NCI-H1930 (cell line): Measurements from ENCODE around the gene ACSF3.
A peak's percentile ranks its signal among the peaks of the same experiment; 100 is the strongest.

Source experiments
- DNase-seq, 2 experiments: peaks; one replicate each; lab custom pipeline; 2025; lab: John Stamatoyannopoulos, UW

The ACSF3 gene

DNA sequence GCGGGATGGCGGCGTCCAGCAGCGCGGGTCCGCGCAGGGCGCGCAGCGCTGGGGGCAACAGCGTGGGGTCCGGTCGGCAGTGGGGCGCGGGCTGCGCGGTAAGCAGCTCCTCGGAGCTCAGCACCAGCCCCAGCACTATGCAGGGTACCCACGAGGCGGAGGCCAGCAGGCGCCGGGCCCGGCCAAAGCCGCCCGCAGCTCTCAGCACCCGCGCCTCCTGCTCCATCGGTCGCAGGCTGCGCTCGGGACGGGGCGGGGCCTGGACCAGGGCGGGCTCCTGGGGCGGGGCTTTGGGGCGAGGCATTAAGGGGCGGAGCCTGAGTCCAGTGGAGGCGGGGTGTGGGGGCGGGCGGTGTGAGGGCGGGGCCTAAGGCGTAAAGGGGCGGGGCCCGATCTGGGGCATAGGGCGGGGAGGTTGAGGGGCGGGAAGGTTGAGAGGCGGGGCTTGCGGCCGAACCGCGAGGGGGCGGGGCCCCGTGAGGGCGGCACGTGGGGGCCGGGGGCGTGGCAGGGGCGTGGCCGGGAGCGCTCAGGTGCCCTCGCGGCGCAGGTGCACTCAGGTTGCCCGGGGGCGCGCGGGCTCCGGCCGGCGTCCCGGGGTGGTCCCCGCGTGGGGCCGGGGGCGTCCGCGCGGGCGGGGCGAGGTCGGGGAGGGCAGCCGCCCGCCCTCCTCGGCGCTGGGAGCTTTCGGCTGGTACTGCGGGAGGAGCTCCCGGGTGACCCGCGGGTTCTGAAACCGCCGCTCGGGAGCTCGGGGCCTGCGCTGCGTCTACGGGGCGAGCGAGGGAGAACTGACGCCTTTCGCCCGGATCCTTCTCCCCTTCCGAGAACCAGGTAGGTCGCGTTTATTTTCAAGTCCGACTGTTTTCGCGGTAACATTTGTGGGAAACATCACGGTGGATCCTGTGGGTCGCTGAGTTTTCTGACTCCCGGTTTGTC is 108.1 kb downstream of the ACSF3 start:
- peak; percentile 54 to 66 for DNase-seq

DNA sequence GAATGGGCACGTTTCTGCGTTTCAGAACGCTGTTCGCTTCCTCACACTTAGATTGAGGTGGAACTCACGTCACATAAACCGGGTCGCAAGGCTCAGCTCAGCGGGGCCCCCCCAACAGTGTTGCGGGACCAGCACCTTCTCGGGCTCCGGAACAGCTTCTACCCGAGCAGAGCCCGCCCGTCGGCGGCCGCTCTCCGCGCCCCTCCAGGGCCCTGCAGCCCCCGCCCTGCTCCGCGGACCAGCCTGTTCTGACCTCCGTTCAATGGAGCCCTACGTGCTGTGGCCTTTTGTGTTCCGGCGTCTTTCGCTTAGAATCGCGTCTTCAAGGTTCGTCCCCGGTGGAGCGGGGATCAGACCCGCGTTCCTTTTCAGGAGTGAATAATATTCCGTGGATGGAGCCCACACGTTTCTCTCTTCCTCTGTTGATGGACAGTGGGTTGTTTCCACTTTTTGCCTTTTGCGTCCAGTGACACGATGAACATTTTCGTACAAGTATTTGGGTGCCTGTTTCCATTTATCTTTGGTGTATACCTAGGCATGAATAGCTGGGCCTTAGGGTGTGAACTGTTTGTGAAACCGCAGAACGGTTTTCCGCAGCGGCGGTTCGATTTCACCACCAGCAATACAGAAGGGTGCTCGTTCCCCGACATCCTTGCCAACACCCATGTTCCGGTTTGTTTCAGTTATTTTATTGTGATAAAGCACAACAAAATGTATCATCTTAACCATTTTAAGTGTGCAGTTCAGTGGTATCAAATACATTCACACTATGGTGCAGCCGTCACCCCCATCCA is 109.0 kb downstream of the ACSF3 start:
- DNase-seq: no peak
